ENCODE data around the gene CTSA. TPM values are rescaled to one million over a fixed set of nuclear protein-coding genes. Genes with fewer than 3 reads are reported as not detected.

The CTSA gene
- polyA plus RNA-seq, 3 donors = 46.4 to 116 (median 82.4) TPM

DNA sequence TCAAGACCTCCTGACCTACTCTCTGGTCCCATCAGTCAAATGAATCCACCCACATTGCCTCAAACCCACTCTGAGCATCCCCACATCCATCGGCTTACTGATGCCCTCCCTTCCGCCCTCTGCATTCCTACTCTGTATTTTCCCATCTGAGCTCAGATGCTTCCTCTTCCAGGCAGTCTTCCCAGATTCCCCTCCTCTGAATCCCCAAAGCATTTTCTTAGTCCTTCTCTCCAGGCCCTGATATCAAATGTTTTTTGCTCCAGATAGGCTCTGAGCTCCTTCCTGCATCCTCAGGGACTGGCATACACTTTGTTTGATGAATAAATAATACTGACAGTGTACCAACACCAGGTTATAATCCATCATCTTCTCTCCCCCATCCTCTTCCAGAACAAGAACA is 16.9 kb downstream of the CTSA start:
- WGBS, 3 donors = 92 to 100% (median 99%) methylated on average over 2 of the region's 2 CpGs
- H3K27ac ChIP-seq (ENCODE audit: low read depth, low read length) = no peak overlapping the region

DNA sequence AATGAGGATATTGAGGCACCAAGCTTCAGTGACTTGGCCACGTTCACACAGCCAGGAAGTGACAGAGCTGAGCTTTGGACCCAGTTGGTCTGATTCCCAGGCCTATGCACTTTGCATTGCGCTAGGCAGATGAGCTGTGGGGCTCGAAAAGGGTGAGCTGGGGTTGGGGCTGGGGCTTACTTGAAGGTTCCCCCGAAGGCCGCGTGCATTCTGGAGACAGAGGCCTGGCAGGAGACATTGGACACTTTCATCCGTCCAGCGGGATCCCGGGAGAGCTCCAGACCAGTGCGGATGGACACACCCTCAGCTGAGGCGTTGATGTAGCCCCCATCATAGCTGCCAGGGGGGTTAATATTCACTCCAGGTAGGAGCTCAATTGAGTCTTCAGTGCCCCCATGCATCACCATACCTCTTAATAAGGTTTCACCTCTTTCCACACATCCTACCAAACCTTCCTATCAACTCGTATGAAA is 18.2 kb downstream of the CTSA start:
- WGBS, 3 donors = 80 to 82% (median 80%) methylated on average over 12 of the region's 12 CpGs
- H3K27ac ChIP-seq (ENCODE audit: low read depth, low read length) = no peak overlapping the region

DNA sequence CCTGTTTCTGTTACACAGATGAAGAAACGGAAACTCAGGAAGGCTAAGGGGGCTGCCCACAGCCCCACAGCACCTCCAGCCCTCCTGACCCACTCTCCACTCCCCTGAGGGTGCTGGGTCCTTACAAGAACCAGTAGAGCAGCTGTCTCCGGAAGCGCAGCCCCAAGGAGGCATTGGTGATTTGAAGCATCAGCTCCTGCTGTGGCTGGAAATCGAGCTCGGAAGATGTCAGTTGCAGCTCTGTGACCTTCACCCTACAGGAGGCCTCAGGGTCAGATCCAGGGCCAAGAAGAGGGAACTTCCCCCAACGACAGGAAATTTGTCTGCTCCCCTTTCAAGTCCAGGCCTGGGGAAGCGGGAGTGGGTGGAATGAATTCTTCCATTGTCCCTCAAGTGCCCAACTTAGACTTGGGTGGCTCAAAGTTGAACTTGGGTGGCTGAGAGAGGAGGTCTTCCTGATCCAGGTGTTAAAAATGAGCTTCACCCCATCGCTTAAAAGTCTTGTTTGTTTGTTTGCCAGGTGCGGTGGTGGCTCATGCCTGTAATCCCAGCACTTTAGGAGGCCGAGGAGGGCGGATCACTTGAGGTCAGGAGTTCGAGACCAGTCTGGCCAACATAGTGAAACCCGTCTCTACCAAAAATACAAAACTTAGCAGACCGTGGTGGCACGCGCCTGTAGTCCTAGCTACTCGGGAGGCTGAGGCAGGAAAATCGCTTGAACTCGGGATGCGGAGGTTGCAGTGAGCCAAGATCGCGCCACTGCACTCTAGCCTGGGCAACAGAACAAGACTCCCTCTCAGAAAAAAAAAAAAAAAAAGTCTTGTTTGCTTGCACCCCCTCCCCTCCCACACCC is 18.9 kb downstream of the CTSA start:
- peak overlapping the region; percentile 15 for H3K27ac ChIP-seq (ENCODE audit: low read depth, low read length)
- WGBS, 3 donors = 73 to 78% (median 75%) methylated on average over 22 of the region's 22 CpGs

DNA sequence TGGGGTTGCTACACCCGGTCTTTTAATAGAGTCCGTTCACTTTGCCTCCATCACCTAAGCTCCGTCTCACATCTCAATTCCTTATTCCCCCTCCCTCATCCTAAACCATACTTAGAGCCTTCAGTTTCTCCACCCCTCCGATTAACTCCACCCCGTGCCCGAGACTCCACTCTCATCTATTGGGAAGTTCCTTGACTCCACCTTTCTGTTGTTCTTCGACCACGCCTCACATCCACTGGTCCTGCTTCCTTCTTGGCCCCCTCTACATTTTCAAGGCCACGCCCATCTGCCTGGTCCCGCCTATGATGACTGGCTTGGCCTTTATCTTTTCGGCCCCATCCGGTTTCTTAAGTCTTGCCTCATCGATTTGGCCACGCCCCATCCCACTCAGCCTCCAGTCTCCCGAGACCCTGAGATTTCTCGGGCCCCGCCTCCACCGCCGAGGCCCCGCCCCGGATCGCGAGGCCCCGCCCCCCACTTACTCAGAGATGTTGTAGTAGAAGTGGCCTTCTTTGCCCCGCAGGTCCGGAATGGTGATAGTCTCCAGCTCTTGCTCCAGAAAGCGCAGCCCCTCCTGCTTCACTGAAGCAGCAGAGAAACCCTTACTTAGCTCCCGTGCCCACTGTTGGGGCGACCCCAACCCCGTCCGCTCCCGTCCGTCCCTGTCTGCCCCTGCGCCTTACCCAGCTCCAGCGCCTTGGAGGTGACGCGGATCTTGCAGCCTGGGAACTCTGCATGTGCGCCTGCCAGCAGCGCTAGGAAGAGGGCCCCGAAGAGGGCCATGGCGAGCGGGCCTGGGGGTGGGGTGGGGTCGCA is 19.7 kb downstream of the CTSA start:
- WGBS, 3 donors = 2 to 5% (median 3%) methylated on average over 43 of the region's 43 CpGs
- H3K27ac ChIP-seq (ENCODE audit: low read depth, low read length) = no peak overlapping the region

DNA sequence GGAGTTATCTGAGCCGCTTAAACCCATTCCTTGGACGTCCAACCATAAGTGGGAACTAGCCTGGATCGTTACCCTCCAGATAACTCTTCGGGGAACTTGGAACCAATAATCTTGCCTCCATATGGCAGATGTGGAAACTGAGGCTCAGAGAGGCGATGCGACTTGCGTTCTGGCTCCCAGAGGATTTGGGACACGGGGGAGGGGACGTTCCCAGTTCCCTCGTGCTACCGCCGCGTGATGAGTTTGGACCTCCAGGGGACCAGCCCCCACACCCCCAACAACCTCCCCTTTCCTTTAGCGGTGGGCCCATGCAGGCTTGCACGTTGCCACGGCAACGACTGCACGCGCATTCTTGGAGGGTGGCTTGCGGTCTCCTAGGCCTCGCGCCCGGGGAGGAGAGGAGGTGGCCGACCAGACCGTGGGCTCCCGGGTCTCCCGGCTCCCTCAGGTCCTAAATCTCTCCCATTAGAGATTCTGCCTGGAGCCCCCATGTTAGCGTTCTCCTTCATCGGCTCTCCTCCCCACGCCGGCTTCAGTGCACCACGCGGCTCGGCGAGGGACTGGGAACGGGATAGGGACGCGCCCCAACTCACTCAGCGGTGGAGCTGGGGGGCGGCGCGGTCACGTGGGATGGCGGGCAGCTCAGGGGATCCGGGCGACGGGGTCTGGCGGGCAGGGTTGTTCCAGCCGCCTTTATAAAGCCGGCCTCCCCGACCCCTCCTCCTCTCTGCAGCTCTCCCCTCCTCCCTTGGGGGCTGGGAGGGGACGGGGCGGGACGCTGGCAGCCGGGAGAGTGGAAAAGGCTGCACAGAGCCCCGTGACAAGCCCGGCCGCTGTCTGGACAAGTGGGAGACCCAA is 20.6 kb downstream of the CTSA start, which contains the start of gene PLTP:
PLTP (minus strand) TSS at position 670 of the 858 bp plus-strand sequence. CDS start 703 bp downstream, outside the sequence.
- no peak within 1 kb of the TSS for H3K27ac ChIP-seq (ENCODE audit: low read depth, low read length)
- WGBS, 3 donors = 0 to 1% (median 1%) methylated on average over 51 to 58 of the region's 58 CpGs

- no peak overlapping the region for H3K27ac ChIP-seq (ENCODE audit: low read depth, low read length)
- 18 to 24% (median 24%) methylated on average over 4 of the region's 4 CpGs for WGBS, 3 donors
Observed at GRCh38 chr20:45912344-45912682, 21.2 kb downstream of the CTSA start.

DNA sequence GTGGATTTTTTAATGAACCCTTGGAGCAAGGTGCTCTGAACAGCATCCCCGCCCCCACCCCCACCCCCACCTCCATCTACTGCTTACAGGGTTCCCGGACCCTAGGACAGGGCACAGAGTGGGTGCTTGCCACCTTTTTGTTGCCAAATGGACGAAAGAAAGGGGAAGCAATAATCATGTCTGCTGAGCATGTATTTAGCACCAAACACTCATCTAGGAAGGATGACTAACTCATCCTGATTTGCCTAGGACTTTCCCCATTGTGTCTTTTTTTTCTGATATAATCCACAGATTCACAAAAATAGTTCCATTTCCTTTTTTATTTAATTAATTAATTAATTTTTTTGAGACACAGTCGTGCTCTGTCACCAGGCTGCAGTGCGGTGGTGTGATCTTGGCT is 22.0 kb downstream of the CTSA start:
- WGBS, 3 donors = 61 to 69% (median 62%) methylated on average over 5 of the region's 5 CpGs
- H3K27ac ChIP-seq (ENCODE audit: low read depth, low read length) = no peak overlapping the region

GRCh38 chr20:45917790-45918141 is 26.6 kb downstream of the CTSA start:
- WGBS, 3 donors = 47 to 79% (median 47%) methylated on average over 5 of the region's 5 CpGs
- H3K27ac ChIP-seq (ENCODE audit: low read depth, low read length) = peak overlapping the region; percentile 29

GRCh38 chr20:45918182-45918737 is 27.1 kb downstream of the CTSA start:
- peak overlapping the region; percentile 29 for H3K27ac ChIP-seq (ENCODE audit: low read depth, low read length)
- 57 to 80% (median 63%) methylated on average over 5 of the region's 5 CpGs for WGBS, 3 donors

GRCh38 chr20:45918779-45919537 is 27.8 kb downstream of the CTSA start:
- peak overlapping the region; percentile 42 for H3K27ac ChIP-seq (ENCODE audit: low read depth, low read length)
- 82 to 91% (median 87%) methylated on average over 12 of the region's 12 CpGs for whole genome bisulfite sequencing, 3 donors

GRCh38 chr20:45919542-45920399 is 28.6 kb downstream of the CTSA start:
- WGBS, 3 donors = 33 to 48% (median 38%) methylated on average over 11 of the region's 11 CpGs
- peak overlapping the region; percentile 42 for H3K27ac ChIP-seq (ENCODE audit: low read depth, low read length)

GRCh38 chr20:45920462-45921336 is 29.6 kb downstream of the CTSA start:
- no peak overlapping the region for H3K27ac ChIP-seq (ENCODE audit: low read depth, low read length)
- WGBS, 3 donors = 68 to 72% (median 70%) methylated on average over 9 of the region's 9 CpGs

- 72 to 89% (median 86%) methylated on average over 11 of the region's 11 CpGs for WGBS, 3 donors
- no peak overlapping the region for H3K27ac ChIP-seq (ENCODE audit: low read depth, low read length)
Observed at GRCh38 chr20:45921337-45922189, 30.4 kb downstream of the CTSA start.

- WGBS, 3 donors = 44 to 61% (median 44%) methylated on average over 21 of the region's 21 CpGs
- H3K27ac ChIP-seq (ENCODE audit: low read depth, low read length) = no peak overlapping the region
Observed at GRCh38 chr20:45924391-45925261, 33.5 kb downstream of the CTSA start.

Data from adipose tissue (tissue), 3 donors.